Measurements from ENCODE around the gene ZNF276.
"Not testable (repeated sequence)": the region's sequence is repeated elsewhere in the genome, so short reads cannot be mapped to it uniquely, and the experiment has no call there.

ZNF276 gene

DNA sequence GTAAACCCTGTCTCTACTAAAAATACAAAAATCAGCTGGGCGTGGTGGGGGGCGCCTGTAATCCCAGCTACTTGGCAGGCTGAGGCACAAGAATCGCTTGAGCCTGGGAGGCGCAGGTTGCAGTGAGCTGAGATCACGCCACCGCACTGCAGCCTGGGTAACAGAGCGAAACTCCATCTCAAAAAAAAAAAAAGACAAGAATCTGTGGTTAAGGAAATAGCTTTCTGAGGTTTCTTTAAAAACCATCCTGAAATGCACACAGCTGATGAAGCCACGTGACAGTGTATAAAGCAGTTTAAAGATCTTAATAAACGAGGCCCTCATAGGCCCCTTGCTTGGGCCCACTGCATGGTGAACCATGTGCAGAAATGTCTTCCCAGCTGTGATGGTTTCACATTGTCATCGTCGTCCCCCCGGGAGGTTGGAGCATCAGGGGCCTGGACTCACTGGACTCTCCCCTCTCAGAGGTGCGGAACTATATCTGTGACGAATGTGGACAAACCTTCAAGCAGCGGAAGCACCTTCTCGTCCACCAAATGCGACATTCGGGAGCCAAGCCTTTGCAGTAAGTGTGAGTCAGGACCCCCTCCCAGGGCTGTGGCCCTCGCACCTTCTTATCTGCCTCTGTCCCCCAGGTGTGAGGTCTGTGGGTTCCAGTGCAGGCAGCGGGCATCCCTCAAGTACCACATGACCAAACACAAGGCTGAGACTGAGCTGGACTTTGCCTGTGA lies 16.2 kb downstream of the ZNF276 start:
- no peak for DNase-seq (ENCODE audit: low read depth)

- DNase-seq (ENCODE audit: low read depth), result no peak
Observed at GRCh38 chr16:89738072-89738377, 16.7 kb downstream of the ZNF276 start.

- DNase-seq (ENCODE audit: low read depth), result no peak
Observed at GRCh38 chr16:89738538-89739317, 17.4 kb downstream of the ZNF276 start.

- DNase-seq (ENCODE audit: low read depth), result no peak
Observed at GRCh38 chr16:89739383-89739782, 18.0 kb downstream of the ZNF276 start.

GRCh38 chr16:89741342-89742014 lies 20.1 kb downstream of the ZNF276 start:
- DNase-seq (ENCODE audit: low read depth), result no peak

DNA sequence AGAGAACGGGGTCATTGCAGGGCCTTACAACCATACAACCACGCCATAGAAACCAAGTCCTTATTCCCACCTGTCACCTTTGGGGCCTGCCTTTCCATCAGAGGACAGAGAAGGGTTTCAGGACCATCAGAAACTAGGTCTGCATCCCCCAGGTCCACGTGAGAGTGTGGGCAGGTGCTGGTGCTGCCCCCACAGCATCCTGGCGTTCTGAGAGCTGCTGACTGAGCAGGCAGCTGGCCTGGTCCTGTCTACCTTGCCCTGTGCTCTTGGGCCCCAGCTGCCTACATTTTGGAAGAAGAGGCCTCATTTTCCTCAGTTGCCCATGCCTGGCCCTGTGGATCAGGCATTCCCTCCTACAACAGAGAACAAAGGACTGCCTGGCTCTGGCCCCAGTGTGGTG lies 21.6 kb downstream of the ZNF276 start:
- DNase-seq (ENCODE audit: low read depth), result no peak

GRCh38 chr16:89744813-89745212 lies 23.5 kb downstream of the ZNF276 start:
- DNase-seq (ENCODE audit: low read depth), result no peak

- DNase-seq (ENCODE audit: low read depth), result no peak
Observed at GRCh38 chr16:89746043-89746442, 24.7 kb downstream of the ZNF276 start.

GRCh38 chr16:89748076-89748475 lies 26.7 kb downstream of the ZNF276 start:
- DNase-seq (ENCODE audit: low read depth), result no peak

DNA sequence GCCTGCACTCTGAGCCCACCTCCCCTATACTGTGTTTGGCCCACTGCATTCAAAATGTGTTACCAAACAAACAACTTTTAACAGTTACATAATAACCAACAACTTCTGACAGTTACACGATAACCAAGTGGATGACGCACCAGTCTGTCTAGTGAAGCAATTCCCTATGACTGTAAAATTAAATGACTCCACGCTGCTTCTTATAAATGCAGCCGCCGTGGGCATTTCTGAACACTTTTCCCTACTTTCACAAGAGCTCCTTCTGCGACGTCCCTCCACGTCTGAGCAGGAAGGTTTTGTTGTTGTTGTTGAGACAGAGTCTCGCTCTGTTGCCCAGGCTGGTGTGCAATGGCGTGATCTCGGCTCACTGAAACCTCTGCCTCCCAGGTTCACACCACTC lies 27.6 kb downstream of the ZNF276 start:
- DNase-seq (ENCODE audit: low read depth), result no peak

GRCh38 chr16:89749637-89750036 lies 28.3 kb downstream of the ZNF276 start:
- no peak for DNase-seq (ENCODE audit: low read depth)

DNA sequence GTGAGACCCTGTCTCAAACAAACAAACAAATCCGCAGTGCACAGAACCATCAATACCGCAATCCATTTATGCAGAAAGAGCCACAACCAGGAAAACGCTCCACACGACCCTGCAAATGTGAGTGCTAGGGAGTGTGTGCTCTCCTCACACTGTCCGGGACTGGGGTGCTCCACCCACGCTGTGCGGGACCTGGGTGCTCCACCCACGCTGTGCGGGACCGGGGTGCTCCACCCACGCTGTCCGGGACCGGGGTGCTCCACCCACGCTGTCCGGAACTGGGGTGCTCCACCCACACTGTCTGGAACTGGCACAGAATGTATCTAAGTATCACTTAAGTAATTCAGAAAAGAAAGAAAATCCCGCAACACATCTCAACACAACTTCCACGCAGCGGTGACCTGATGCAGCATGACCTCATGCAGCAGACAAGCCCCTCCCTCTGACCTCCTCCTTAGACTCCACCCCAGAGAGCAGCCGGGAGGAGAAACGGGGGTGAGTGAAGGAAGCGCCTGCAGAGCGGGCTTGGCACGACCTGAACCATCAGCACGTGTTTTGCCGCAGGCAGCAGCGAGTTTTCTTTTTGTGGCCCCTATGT lies 38.5 kb downstream of the ZNF276 start:
- no peak for DNase-seq (ENCODE audit: low read depth)

- DNase-seq (ENCODE audit: low read depth), result no peak
Observed at GRCh38 chr16:89761304-89761922, 40.1 kb downstream of the ZNF276 start.

- DNase-seq (ENCODE audit: low read depth), result no peak
Observed at GRCh38 chr16:89764711-89765201, 43.4 kb downstream of the ZNF276 start.

GRCh38 chr16:89765292-89765830 lies 44.0 kb downstream of the ZNF276 start:
- no peak for DNase-seq (ENCODE audit: low read depth)

DNA sequence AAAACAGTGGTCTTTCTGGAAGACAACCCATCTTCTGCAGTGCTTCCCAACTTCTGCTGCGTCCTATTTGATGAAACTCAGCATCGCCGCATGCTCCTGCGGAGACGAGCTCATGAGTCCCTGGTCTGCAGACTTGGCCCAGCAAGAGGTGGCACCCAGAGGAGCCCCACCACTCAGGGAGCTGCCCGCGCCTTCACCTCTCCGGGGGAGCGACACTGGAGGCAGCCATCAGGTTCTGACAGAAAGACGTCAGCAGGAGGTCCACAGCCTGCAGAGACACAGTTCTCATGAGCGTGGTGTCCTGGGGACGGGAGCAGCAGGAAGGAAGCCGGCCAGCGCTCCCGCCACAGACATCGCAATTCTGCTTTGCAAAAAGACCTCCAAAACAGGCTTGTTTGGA lies 49.0 kb downstream of the ZNF276 start:
- no peak for DNase-seq (ENCODE audit: low read depth)

DNA sequence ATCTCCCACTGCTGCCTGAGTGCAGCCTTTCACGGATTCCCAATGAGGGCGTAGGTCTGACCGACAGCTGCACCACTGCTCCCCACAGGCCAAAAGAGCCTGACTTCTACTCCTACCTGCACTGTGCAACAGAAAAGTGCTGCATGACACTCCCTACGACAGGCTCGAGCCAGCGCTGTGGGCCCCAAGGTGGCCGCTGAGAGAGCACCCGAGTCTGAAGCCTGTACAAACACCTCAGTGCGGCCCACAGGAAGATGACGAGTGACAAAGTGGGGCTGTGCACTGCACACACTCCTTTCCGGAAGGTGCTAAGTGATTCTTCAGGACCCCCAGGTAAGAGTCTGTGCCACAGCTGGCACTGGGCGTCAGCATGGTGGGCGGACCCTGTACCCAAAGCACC lies 53.9 kb downstream of the ZNF276 start:
- DNase-seq (ENCODE audit: low read depth), result no peak

DNA sequence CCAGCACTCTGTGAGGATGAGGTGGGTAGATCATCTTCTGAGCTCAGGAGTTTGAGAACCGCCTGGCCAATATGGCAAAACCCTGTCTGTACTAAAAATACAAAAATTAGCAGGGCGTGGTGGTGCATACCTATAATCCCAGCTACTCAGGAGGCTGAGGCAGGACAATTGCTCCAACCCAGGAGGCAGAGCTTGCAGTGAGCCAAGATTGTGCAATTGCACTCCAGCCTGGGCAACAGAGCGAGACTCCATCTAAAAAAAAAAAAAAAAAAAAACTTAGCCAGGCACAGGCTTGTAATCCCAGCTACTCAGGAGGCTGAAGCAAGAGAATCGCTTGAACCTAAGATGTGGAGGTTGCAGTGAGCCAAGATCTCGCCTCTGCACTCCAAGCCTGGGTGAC lies 56.9 kb downstream of the ZNF276 start:
- DNase-seq (ENCODE audit: low read depth), result not testable (repeated sequence)

- no peak for DNase-seq (ENCODE audit: low read depth)
Observed at GRCh38 chr16:89779231-89779908, 58.0 kb downstream of the ZNF276 start.

GRCh38 chr16:89779909-89780305 lies 58.6 kb downstream of the ZNF276 start:
- no peak for DNase-seq (ENCODE audit: low read depth)

DNA sequence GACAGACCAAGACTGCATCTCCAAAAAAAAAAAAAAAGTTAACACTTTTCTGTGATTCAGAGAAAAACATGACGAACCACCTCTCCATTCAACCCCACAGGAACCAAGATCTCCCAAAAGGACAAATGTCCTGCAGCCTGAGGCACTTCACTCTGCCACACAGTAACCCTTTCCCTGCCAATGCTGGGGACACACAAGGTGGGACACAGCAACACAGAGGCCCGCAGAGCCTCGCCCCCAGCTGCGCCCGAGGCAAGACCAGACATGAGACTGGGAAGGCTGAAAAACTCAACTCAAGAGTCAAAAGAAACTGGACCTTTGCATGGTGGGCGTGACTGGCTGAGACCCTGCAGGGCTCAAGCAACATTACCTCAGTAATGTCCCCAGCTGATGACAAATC lies 61.2 kb downstream of the ZNF276 start:
- no peak for DNase-seq (ENCODE audit: low read depth)
